Measurements from ENCODE around the gene EVL. TPM values are rescaled to one million over a fixed set of nuclear protein-coding genes. Genes with fewer than 3 reads are reported as not detected.

Gene EVL
- total RNA-seq, 4 donors from 2014 or later = 33.7 to 148 (median 56.1) TPM

DNA sequence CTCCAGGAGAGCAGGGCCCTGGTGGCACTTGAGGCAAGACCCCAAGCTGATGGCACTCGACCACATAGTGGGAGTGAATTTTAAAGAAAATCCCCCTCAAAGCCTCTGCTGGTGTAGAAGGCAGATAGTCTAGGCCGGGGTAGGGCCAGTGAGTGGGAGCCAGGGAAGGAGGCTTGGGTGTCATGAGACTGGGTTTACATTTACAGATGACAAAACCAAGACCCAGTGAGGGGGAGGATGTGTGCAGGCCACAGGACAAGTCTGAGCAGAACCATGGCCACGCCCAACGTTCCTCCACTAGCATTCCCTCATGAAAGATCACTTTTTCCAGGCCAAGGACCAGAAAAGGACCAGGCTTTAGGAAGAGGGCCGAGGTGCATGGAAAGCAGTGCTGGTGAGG lies 42.0 kb downstream of the EVL start:
- DNase-seq (ENCODE audit: low spot score) (no peak), ATAC-seq (ENCODE audit: low FRiP score) (no peak)
- no peak for TF ChIP-seq CTCF (IDR thresholded peaks at IDR 0.05)

GRCh38 chr14:100108042-100108825 lies 43.0 kb downstream of the EVL start:
- DNase-seq (ENCODE audit: low spot score) (peak; percentile 90), ATAC-seq (ENCODE audit: low FRiP score) (peak; percentile 59)
- TF ChIP-seq CTCF (IDR thresholded peaks at IDR 0.05) = peak in 1 of 3 donors; percentile 50

GRCh38 chr14:100108840-100109593 lies 43.8 kb downstream of the EVL start:
- ATAC-seq (ENCODE audit: low FRiP score) (no peak), DNase-seq (ENCODE audit: low spot score) (no peak)
- TF ChIP-seq CTCF (IDR thresholded peaks at IDR 0.05) = no peak

- no peak for ATAC-seq (ENCODE audit: low FRiP score)
- no peak for DNase-seq (ENCODE audit: low spot score)
- TF ChIP-seq CTCF (IDR thresholded peaks at IDR 0.05) = no peak
These were observed 44.4 kb downstream of the EVL start for GRCh38 chr14:100109594-100109955.

DNA sequence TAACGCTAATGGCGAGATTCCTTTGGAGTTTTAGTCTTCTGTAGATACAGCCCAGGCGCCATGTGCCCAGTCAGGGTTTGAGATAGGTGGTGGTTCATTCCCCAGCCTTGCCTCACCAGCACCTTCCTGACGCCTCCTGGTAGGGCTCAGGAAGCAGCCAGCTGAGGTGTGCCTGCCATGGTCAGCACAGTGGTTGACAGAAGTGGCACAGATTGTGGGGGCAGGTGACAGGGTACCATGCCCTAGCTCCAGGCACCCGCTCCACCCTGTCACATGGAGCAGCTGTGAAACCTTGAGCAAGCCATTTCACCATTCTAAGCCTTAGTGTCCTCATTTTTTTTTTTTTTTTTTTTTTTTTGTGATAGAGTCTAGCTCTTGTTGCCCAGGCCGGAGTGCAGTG lies 45.6 kb downstream of the EVL start:
- no peak for TF ChIP-seq CTCF (IDR thresholded peaks at IDR 0.05)
- ATAC-seq (ENCODE audit: low FRiP score) (no peak), DNase-seq (ENCODE audit: low spot score) (no peak)

DNA sequence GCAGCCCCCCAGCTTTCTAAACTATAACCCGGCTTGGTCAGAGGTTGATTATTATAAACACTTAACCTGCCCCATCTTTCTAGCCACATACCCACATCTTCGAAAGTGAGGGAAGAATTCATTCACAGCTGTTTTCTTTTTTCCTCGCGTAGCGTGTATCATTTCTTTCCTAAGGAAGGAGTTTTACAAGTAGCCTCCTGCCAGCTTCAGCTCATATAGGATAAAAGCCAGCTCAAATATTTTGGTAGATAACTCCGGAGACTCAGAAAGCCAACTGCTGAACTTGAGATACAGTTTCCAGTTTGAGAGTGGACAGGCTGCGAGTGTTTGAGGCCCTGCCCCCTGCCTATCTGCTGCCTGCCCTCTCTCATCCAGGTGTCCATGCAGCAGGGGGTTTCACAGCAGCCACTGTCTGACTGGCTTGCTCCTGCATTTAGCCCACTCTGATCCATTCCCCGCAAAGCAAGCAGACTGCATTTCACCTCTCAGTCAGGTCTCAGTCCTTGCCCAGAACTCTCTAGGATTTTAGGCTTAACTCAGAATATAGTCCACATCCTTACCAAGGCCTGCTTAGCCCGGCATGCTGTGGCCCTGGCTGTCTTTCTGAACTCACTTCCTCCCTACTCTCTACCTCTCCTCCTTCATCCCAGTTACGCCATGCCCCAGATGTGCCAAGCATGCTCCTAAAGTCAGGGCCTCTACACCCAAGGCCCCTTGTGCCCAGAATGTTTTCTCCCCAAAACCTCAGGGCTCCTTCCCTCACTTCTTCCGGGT lies 46.9 kb downstream of the EVL start:
- no peak for DNase-seq (ENCODE audit: low spot score)
- ATAC-seq (ENCODE audit: low FRiP score) = peak; percentile 39
- no peak for TF ChIP-seq CTCF (IDR thresholded peaks at IDR 0.05)
